DMS53 (cell line): ENCODE results near the gene CD247.
"Not testable (repeated sequence)": the region's sequence is repeated elsewhere in the genome, so short reads cannot be mapped to it uniquely, and the experiment has no call there.

Experiments
- DNase-seq: peaks from one replicate; lab custom pipeline; 2025; lab: John Stamatoyannopoulos, UW

CD247 gene

DNA sequence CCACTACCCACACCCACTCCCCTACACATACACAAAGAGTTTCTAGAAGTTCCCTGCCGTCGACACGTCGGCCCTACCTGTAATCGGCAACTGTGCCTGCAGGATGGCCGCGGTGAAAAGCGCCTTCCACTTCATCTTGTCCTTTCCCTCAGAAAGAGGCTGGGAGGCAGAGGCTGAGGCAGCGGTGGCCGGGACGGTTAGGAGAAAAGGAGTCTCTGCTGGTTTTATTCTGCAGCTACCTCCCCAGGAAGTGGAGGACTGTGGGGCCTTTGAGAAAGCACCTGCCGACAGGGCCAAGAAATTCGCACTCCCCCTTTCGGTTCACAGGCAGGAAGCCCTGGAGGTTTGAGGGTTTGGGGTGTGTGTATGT lies at the start of gene CD247:
Gene CD247, minus strand, starts transcription at position 199 of the 370 bp plus-strand sequence. Its CDS starts 64 bp downstream, at position 135.
- no peak for DNase-seq

DNA sequence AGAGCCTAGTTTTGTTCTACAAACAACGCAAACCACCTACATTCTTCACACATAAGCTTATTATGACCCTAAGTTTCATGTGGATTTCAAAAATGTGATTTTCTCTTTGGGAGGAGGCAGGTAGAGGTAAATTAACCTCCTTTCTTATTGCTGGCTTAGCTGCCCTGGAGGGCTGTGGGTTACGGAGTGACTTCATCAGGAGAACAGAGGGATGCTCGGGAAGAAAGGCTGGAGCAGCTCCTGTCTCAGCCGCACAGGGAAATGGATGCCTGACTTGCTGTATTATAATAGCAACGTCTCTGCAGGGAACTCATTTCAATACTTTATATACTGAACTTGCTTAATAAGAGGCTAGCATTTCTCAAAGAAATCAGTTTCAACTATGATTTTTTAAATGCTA lies 49.3 kb upstream of the CD247 start:
- no peak for DNase-seq

DNA sequence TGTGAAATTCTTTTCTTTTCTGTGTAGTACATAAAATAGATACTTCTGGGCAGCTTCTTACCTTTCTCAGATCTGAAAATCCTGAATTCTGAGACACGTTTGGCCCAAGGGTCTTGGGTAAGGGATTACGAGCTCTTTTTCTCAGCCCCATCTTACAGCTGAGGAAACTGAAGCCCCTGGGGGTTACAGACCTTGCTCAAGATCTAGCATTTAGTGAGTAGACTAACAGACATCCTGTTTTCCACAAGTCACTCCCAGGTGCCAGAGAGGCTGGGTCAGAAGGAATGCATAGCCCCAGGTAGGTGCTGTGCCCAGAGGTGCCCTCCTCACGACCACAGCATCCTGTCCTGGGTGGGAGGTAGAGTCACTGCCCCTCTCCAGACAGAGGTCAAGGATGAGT lies 48.4 kb upstream of the CD247 start:
- no peak for DNase-seq

DNA sequence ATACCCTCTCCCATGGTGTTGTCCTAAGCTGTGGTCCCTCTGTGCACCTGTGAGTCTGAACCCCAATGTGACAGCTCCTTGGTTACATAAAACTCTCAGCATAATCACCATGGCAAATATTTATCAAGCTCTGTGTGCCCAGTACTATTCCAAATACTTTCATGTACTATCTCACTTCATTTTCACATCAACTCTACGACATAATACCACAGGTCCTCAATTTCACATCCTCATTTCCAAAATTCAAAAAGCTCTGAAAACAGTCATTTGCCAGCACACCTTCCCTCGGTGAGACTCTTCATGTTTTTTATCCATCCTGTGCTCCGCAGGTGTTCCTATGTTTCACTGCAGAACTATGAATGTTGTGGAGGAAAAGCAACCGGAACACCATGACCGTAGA lies 47.6 kb upstream of the CD247 start:
- DNase-seq: no peak

DNA sequence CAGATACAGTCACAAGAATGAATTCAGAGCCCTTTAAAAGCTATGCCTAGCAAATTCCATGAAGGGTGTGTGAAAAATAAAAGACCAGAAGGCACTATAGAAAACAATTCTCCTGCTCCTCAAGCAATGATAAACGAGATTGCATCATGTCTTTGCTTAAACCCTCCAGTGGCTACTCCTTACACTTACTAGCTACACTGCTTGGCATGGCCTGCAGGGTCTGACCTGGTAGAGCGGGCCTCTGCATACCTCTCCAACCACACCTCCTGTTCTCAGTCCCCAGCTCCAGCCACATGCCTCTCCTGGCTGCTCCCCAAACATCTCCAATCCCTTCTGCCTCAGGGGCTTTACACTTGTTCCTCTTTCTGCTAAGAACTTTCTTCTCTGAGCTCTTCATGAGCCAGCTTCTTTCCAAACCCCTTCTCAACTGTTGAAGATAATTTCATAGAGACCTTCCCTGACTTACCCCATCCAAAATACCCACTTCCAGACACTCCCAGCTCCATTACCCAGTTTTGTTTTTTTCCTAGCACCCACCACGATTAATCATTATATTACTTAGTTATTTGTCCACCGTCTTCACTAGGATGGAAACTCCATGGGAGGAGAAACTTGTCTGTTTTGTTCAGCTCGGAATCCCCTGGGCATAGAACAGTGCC lies 46.4 kb upstream of the CD247 start:
- peak; percentile 31 for DNase-seq

DNA sequence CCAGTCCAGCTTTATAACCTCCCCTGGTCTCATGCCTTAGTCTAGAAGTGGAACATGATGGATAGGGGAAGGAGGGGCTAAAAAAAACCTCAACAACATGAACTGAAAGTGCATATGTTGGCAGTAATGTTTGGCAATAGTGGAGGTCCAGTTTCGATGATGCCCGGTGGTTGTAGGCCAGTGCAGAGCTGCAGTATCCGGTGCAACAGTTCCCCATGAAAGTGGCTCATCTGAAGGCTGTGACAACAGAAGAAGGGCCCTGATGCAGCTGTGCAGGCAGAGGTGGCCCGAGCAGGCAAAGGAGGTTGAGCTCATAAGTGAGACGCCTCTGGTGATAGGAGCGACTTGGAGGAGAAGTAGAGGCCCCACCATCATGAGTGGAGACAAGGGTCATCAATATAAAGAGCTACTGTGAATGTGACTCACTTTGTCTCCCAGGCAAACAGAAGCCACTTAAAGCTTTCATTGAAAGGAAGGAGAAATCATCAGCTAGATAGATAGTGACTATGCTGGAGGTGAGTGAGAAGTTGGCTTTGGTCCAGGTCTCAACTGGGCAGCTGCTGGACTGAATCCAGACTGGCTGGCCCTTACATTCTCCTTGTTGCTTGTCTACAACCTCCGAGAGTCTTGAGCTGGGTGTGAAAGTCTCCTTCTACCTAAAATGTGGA lies 45.4 kb upstream of the CD247 start:
- DNase-seq: peak; percentile 86

DNA sequence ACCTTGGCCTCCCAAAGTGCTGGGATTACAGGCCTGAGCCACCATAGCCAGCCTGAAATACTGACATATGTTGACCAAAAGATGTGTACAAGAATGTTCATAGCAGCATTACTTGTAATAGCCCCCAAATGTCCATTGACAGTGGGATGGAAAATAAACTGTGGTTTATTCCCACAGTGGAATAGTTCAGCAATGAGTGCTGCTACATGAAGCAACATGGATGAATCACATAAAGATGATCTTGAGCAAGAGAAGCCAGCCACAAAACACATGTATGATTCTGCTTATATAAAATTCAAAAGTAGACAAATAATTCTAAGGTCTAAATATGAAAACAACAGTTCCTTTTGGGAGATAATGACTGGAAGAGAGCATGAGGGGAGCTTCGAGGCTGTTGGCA lies 44.4 kb upstream of the CD247 start:
- no peak for DNase-seq

DNA sequence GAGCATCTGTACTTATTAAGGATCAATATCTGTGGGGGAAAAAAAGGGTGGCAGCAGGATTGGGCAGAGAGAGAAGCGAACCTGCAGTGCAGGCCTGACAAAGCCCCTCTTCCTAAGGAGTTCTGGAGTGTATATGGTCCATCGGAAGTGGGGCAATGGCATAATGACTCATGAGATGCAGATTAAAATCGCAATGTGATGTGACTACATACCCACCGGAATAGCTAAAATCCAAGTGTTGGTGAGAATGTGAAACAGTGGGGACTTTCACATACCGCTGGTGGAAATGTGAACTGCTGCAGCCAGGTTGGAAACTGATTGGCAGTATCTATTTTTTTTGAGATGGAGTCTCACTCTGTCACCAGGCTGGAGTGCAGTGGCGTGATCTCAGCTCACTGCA lies 43.4 kb upstream of the CD247 start:
- DNase-seq: no peak

DNA sequence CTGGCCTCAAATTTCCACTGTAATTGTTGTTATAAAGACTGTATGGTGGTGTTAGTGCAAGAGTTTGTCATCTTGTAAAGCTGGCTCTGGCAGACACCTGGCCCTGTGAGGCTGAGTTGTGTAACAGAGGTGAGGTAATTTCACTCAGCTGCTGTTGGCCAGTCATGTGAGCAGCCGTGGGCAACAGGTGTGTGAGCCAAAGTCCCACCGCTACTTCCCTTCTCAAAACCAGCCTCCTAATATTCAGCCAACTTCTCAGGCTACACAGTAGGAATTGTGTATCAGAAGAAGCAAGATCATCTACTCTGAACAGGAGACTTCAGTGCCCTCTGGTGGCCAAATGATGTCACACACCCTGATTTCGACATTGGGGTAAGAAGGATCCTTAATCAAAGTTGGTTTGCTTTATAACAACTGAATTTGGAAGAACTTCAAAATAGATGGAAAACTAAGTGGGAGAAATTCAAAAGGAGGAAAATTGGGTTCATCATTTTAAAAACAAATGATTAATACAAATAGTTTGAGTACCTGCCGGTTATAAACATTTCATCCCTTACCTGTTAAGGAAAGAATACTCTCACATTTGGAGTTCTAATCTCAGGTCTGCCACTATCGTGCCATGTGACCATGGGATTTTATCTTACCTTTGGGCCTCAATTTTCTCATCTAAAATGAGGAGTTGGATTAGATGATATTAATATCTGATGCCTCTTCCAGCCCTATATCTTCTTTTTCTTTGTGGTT lies 37.8 kb upstream of the CD247 start:
- DNase-seq: peak; percentile 91

DNA sequence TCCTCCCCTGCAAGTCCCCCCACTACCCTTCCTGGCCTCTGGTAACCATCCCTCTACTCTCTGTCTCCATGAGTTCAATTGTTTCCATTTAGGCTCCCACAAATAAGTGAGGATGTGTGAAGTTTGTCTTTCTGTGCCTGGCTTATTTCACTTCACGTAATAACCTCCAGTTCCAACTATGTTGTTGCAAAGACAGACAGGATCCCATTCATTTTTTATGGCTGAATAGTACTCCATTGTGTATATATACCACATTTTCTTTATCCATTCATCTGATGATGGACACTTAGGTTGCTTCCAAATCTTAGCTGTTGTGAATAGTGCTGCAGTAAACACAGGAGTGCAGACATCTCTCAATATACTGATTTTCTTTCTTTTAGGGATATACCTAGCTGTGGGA lies 36.7 kb upstream of the CD247 start:
- not testable (repeated sequence) for DNase-seq

DNA sequence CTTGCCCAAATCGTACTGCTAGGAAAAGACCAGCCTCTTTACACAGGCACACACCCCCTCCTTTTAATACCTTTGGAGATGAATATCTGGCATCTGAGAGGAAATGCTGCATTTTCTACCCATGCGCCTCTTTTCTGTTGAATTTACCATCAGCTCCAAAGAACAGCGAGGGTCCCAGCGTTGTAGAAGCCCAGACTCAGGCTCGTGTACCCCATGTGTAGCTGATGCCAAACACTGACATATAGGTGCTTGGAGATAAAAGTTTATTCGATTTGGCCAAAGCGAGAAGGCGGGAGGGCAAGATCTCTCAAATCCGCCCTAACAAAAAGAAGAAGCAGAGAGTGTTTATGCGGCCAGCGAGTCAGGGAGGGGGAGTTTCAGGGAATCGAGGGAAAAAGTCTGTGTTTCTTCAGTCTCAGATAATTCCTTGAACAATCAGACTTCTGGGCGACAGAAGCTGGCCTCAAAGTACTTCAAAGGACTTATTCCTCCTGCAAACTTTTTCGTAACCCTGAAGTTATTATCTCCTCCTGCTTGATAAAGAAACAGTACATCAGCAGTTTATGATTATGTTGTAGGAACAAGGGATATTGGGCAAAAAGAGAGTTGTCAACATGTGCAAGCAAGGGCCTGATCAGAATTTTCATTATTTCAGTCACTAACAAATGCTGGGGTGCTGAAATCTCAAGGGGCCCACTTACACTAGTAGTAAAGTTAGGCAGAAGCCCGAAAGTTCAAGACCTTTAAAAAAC lies 35.9 kb upstream of the CD247 start:
- DNase-seq: no peak

DNA sequence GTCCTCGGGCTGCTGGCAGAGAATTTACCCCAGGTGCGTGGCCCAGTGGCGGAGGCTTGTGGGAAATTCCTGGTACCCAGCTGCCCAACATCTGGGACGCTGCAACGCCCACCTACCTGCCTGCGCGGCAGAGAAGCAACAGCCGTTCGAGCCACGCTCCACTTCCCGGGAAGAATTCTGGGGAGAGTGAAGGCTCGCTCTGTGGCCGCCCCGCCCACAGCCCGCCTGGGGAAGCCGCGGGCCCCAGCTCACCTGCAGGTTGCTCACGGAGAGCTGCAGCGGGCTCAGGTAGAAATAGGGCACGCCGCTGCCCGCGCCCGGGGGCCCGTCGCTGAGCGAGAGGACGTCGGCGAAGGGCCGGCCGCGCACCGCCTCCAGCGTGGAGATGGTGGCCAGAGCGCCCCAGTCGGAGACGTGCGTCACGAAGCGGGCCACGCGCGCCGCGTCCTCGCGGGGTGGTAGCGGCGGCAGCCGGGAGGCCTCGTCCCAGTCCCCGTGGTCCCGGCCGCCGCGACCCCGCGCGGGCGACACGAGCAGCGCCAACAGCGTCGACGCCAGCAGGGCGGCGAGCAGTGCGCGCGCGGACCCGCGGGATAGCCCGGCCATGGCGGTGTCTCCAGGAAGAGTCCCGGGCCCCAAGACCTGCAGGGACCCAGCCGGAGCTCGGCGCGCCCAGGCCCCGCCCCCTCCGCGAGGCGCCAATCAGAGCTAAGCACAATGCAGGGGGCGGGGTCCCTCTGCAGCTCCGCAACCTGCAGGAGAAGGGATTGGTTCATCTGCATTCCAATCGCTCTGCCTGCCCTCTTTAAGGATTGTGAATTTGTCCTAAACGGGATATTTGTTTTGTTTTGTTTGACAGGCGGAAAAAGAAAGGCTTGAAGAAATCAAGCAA lies 35.1 kb upstream of the CD247 start, which contains the start of gene CREG1:
Gene CREG1, minus strand, starts transcription at position 627 of the 892 bp plus-strand sequence.
- DNase-seq: peak; percentile 96

DNA sequence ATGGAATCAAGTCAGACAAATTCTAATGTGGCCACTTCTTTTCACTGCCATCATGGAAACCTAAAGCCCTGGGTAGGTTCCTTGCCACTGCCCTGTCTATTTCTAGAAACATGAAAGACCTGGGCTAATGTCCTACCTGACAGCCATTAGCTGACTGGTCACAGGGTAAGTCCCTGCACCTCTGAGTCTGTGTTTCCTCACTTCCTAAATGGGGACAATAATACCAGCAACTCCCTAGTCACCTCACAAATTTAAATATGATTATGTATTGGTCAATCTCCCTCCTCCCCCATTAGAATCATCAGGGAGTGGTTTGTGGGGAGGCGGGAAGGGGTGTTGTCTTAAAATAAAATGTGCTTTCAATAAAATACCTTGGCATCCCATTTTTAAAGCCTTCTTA lies 33.0 kb upstream of the CD247 start:
- DNase-seq: no peak

DNA sequence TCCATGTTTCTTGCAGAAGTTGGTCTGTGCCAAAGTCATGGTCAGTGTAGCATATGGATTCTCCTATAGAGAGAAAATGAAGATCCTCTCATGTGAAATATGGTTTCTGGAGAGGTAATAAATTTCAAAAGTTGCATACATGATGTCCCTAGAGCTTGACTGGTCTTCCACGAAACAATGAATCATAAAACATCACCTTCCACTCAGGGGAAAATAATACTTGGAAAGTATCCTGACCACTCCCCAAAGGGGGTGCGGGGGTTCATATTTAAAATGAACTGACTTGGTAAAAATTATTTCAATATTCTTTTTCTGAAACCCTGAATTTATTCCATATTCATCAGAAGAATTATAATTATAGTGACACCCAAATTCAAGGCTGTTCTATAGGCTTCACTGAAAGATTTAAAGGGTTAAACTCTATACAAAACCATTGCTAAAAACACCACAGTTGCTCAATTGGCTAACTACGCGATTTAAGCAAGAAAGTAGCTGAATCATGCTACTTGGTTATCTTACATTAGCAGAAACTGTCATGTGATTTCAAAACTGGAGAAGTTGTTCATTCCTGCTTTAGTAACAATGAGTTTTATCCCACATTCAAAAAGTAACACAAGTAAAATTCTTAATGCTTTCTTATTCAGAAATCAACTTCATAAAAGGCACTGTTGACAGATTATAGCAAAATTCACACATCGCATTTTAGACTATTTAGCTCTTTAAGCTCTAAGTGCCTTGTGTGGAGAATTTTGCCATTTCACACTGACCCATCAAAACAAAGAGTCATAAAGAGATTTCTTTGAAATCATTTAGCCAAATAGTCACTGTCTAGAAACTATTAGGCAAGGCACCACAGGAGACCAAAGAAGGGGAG lies 30.0 kb upstream of the CD247 start:
- no peak for DNase-seq

DNA sequence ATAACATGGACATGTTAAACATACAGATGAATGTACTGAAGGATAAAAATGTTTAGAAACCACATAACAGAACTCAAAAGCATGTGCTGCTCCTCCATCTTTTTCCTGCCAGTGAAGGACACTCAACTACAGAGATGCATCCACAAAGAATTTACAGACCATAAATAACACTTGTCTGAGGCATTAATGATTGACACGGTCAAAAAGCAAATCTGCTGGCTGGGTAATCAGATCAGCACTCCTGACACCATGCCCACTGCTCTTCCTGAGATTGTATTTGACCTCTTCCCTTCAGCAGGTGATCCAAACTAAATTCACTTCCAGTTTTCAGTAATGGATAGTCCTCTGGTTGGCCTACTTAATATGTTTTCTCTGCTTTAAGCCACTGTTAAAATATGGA lies 28.6 kb upstream of the CD247 start:
- DNase-seq: no peak

DNA sequence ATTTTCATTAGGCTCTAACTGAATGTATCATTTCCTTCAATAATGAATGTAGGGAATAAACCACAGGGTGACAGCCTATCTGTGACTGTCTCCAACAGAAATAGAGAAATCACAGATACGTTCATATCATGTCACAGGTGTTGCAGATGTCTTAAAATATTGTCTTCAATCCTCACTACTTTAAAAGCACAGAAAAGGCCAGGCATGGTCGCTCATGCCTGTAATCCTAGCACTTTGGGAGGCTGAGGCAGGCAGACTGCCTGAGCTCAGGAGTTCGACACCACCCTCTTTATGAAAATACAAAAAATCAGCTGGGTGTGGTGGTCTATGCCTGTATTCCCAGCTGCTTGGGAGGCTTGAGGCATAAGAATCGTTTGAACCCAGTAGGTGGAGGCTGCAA lies 27.0 kb upstream of the CD247 start:
- DNase-seq: no peak

DNA sequence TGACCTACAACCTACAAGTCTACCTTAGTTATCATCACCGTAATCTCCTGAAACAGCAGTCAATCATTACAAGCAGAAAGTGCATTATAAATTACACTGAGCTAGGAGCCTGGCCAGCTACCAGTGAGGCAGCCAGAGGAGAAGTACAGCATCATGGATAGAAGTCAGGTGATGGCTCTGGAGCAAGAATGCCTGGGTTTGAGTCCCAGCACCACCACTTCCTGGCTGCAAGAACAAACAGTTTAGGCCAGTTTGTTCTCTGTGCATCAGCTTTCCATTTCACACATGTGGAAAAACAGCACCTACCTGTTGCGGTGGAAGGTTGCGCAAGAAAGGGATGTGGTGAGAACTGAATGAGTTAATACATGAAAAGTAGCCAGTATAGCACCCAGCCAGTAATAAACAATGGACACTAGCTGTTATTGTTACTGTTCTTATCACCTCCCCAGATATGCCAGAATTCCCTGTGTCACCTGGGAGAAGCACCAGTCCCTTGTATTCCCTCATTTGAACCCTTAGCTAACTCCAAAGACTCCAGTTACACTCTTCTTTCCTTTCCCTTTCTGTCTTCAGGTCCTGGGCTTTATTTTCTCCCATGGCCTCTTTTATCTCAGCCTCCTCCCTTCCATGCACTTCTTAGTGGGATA lies 26.2 kb upstream of the CD247 start:
- no peak for DNase-seq

DNA sequence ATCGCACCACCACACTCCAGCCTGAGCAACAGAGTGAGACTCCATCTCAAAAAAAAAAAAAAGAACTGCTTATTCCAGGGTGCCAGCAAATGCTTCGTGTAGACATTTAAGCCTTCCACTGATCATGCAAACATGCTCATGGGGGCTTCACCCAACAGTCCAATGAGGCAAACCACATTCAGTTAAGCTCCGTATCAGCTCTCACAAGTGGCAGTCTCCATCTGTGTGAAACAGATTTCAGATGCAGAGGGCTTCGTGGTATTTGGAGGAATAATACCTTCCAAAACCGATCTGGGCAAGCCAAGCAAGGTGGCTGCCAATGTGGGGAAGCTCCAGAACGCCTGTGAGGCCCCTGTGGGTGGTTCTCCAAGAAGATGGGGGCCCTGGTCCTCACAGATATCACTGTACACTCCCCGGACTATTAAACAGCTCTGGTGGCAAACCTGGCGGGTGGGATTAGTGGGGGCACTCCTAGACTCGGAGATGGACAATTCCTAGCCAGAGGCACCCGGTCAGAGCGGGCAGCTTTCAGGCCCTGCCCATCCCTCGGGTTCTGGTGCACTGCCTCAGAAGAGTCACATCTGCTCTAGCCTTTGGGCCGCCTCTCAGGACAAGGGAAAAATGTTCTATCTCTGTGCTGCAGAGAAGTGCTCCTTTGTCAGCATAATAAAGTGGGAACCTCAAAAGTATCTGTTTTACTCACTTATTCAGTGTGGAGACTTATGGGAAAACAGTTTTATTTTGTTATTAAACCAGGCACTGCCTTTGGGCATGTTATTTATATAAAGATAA lies 25.1 kb upstream of the CD247 start:
- DNase-seq: no peak
